ENCODE results near the gene ADAT2.

The ADAT2 gene

GRCh38 chr6:143441680-143442545, 8.6 kb downstream of the ADAT2 start:
- Histone ChIP-seq H3K27me3 (ENCODE audit: control insufficient read depth in 5 of 5, insufficient read depth in 4 of 5, low read length in 5 of 5) (no peaks in the 10 kb centered on the region), H3K9ac (ENCODE audit: low read length in 5 of 5) (no peak overlapping the region), H3K4me3 (ENCODE audit: low read depth in 1 of 5, low read length in 5 of 5) (no peak overlapping the region), H3K4me1 (ENCODE audit: control insufficient read depth in 5 of 5, insufficient read depth in 5 of 5, low read length in 5 of 5) (no peaks in the 10 kb centered on the region), H3K9me3 (ENCODE audit: control insufficient read depth in 5 of 5, low read length in 5 of 5) (no peaks in the 10 kb centered on the region), H3K27ac (ENCODE audit: low read depth, low read length) (no peak overlapping the region), H3K36me3 (ENCODE audit: control insufficient read depth in 5 of 5, insufficient read depth in 5 of 5, low read length in 5 of 5) (peaks cover 0 to 14% (median 0%) of the 10 kb centered on the region in 5 donors)

GRCh38 chr6:143441010-143441409, 9.5 kb downstream of the ADAT2 start:
- H3K9me3 ChIP-seq (ENCODE audit: control insufficient read depth in 5 of 5, low read length in 5 of 5): no peaks in the 10 kb centered on the region
- no peaks in the 10 kb centered on the region for H3K4me1 ChIP-seq (ENCODE audit: control insufficient read depth in 5 of 5, insufficient read depth in 5 of 5, low read length in 5 of 5)
- peaks cover 0 to 19% (median 0%) of the 10 kb centered on the region in 5 donors for H3K36me3 ChIP-seq (ENCODE audit: control insufficient read depth in 5 of 5, insufficient read depth in 5 of 5, low read length in 5 of 5)
- H3K4me3 ChIP-seq (ENCODE audit: low read depth in 1 of 5, low read length in 5 of 5): no peak overlapping the region
- no peak overlapping the region for H3K27ac ChIP-seq (ENCODE audit: low read depth, low read length)
- H3K9ac ChIP-seq (ENCODE audit: low read length in 5 of 5): no peak overlapping the region
- no peaks in the 10 kb centered on the region for H3K27me3 ChIP-seq (ENCODE audit: control insufficient read depth in 5 of 5, insufficient read depth in 4 of 5, low read length in 5 of 5)

- Histone ChIP-seq H3K27ac (ENCODE audit: low read depth, low read length) (no peak overlapping the region), H3K4me3 (ENCODE audit: low read depth in 1 of 5, low read length in 5 of 5) (no peak overlapping the region), H3K4me1 (ENCODE audit: control insufficient read depth in 5 of 5, insufficient read depth in 5 of 5, low read length in 5 of 5) (peaks cover 0 to 3% (median 0%) of the 10 kb centered on the region in 5 donors), H3K27me3 (ENCODE audit: control insufficient read depth in 5 of 5, insufficient read depth in 4 of 5, low read length in 5 of 5) (no peaks in the 10 kb centered on the region), H3K9me3 (ENCODE audit: control insufficient read depth in 5 of 5, low read length in 5 of 5) (no peaks in the 10 kb centered on the region), H3K9ac (ENCODE audit: low read length in 5 of 5) (no peak overlapping the region), H3K36me3 (ENCODE audit: control insufficient read depth in 5 of 5, insufficient read depth in 5 of 5, low read length in 5 of 5) (peaks cover 0 to 14% (median 8%) of the 10 kb centered on the region in 5 donors)
Observed at GRCh38 chr6:143432588-143432987, 17.9 kb downstream of the ADAT2 start.

GRCh38 chr6:143431226-143431625, 19.3 kb downstream of the ADAT2 start:
- no peak overlapping the region for H3K4me3 ChIP-seq (ENCODE audit: low read depth in 1 of 5, low read length in 5 of 5)
- H3K9ac ChIP-seq (ENCODE audit: low read length in 5 of 5): no peak overlapping the region
- no peaks in the 10 kb centered on the region for H3K27me3 ChIP-seq (ENCODE audit: control insufficient read depth in 5 of 5, insufficient read depth in 4 of 5, low read length in 5 of 5)
- peaks cover 0 to 3% (median 0%) of the 10 kb centered on the region in 5 donors for H3K4me1 ChIP-seq (ENCODE audit: control insufficient read depth in 5 of 5, insufficient read depth in 5 of 5, low read length in 5 of 5)
- no peaks in the 10 kb centered on the region for H3K9me3 ChIP-seq (ENCODE audit: control insufficient read depth in 5 of 5, low read length in 5 of 5)
- H3K36me3 ChIP-seq (ENCODE audit: control insufficient read depth in 5 of 5, insufficient read depth in 5 of 5, low read length in 5 of 5): peaks cover 0 to 11% (median 8%) of the 10 kb centered on the region in 5 donors
- H3K27ac ChIP-seq (ENCODE audit: low read depth, low read length): no peak overlapping the region

- H3K27ac ChIP-seq (ENCODE audit: low read depth, low read length): no peak overlapping the region
- H3K4me3 ChIP-seq (ENCODE audit: low read depth in 1 of 5, low read length in 5 of 5): no peak overlapping the region
- H3K9me3 ChIP-seq (ENCODE audit: control insufficient read depth in 5 of 5, low read length in 5 of 5): no peaks in the 10 kb centered on the region
- peaks cover 0 to 3% (median 0%) of the 10 kb centered on the region in 5 donors for H3K4me1 ChIP-seq (ENCODE audit: control insufficient read depth in 5 of 5, insufficient read depth in 5 of 5, low read length in 5 of 5)
- no peak overlapping the region for H3K9ac ChIP-seq (ENCODE audit: low read length in 5 of 5)
- H3K36me3 ChIP-seq (ENCODE audit: control insufficient read depth in 5 of 5, insufficient read depth in 5 of 5, low read length in 5 of 5): peaks cover 0 to 10% (median 8%) of the 10 kb centered on the region in 5 donors
- H3K27me3 ChIP-seq (ENCODE audit: control insufficient read depth in 5 of 5, insufficient read depth in 4 of 5, low read length in 5 of 5): no peaks in the 10 kb centered on the region
Observed at GRCh38 chr6:143429970-143430369, 20.5 kb downstream of the ADAT2 start.

GRCh38 chr6:143427109-143427817, 23.2 kb downstream of the ADAT2 start:
- H3K9me3 ChIP-seq (ENCODE audit: control insufficient read depth in 5 of 5, low read length in 5 of 5): no peaks in the 10 kb centered on the region
- H3K27ac ChIP-seq (ENCODE audit: low read depth, low read length): no peak overlapping the region
- no peaks in the 10 kb centered on the region for H3K27me3 ChIP-seq (ENCODE audit: control insufficient read depth in 5 of 5, insufficient read depth in 4 of 5, low read length in 5 of 5)

GRCh38 chr6:143426026-143426425, 24.5 kb downstream of the ADAT2 start:
- H3K4me1 ChIP-seq (ENCODE audit: control insufficient read depth in 5 of 5, insufficient read depth in 5 of 5, low read length in 5 of 5): peaks cover 0 to 3% (median 0%) of the 10 kb centered on the region in 5 donors
- H3K27ac ChIP-seq (ENCODE audit: low read depth, low read length): no peak overlapping the region
- no peaks in the 10 kb centered on the region for H3K27me3 ChIP-seq (ENCODE audit: control insufficient read depth in 5 of 5, insufficient read depth in 4 of 5, low read length in 5 of 5)
- H3K36me3 ChIP-seq (ENCODE audit: control insufficient read depth in 5 of 5, insufficient read depth in 5 of 5, low read length in 5 of 5): peaks cover 0 to 3% (median 0%) of the 10 kb centered on the region in 5 donors
- no peak overlapping the region for H3K4me3 ChIP-seq (ENCODE audit: low read depth in 1 of 5, low read length in 5 of 5)
- no peak overlapping the region for H3K9ac ChIP-seq (ENCODE audit: low read length in 5 of 5)
- H3K9me3 ChIP-seq (ENCODE audit: control insufficient read depth in 5 of 5, low read length in 5 of 5): no peaks in the 10 kb centered on the region

More at GRCh38 chr6:143427109-143427817, 23.2 kb downstream of the ADAT2 start:
- Histone ChIP-seq H3K4me3 (ENCODE audit: low read depth in 1 of 5, low read length in 5 of 5) (no peak overlapping the region), H3K9ac (ENCODE audit: low read length in 5 of 5) (no peak overlapping the region), H3K36me3 (ENCODE audit: control insufficient read depth in 5 of 5, insufficient read depth in 5 of 5, low read length in 5 of 5) (peaks cover 0 to 8% (median 4%) of the 10 kb centered on the region in 5 donors), H3K4me1 (ENCODE audit: control insufficient read depth in 5 of 5, insufficient read depth in 5 of 5, low read length in 5 of 5) (peaks cover 0 to 3% (median 0%) of the 10 kb centered on the region in 5 donors)

- H3K4me3 ChIP-seq (ENCODE audit: low read depth in 1 of 5, low read length in 5 of 5): no peak overlapping the region
- no peak overlapping the region for H3K9ac ChIP-seq (ENCODE audit: low read length in 5 of 5)
- H3K4me1 ChIP-seq (ENCODE audit: control insufficient read depth in 5 of 5, insufficient read depth in 5 of 5, low read length in 5 of 5): no peaks in the 10 kb centered on the region
- no peaks in the 10 kb centered on the region for H3K9me3 ChIP-seq (ENCODE audit: control insufficient read depth in 5 of 5, low read length in 5 of 5)
- no peaks in the 10 kb centered on the region for H3K36me3 ChIP-seq (ENCODE audit: control insufficient read depth in 5 of 5, insufficient read depth in 5 of 5, low read length in 5 of 5)
- no peak overlapping the region for H3K27ac ChIP-seq (ENCODE audit: low read depth, low read length)
- H3K27me3 ChIP-seq (ENCODE audit: control insufficient read depth in 5 of 5, insufficient read depth in 4 of 5, low read length in 5 of 5): no peaks in the 10 kb centered on the region
Observed at GRCh38 chr6:143419526-143419925, 31.0 kb downstream of the ADAT2 start.

- H3K9me3 ChIP-seq (ENCODE audit: control insufficient read depth in 5 of 5, low read length in 5 of 5): no peaks in the 10 kb centered on the region
- no peaks in the 10 kb centered on the region for H3K36me3 ChIP-seq (ENCODE audit: control insufficient read depth in 5 of 5, insufficient read depth in 5 of 5, low read length in 5 of 5)
- no peaks in the 10 kb centered on the region for H3K27me3 ChIP-seq (ENCODE audit: control insufficient read depth in 5 of 5, insufficient read depth in 4 of 5, low read length in 5 of 5)
- no peak overlapping the region for H3K9ac ChIP-seq (ENCODE audit: low read length in 5 of 5)
- no peak overlapping the region for H3K27ac ChIP-seq (ENCODE audit: low read depth, low read length)
- no peak overlapping the region for H3K4me3 ChIP-seq (ENCODE audit: low read depth in 1 of 5, low read length in 5 of 5)
- no peaks in the 10 kb centered on the region for H3K4me1 ChIP-seq (ENCODE audit: control insufficient read depth in 5 of 5, insufficient read depth in 5 of 5, low read length in 5 of 5)
Observed at GRCh38 chr6:143414769-143415168, 35.7 kb downstream of the ADAT2 start.

GRCh38 chr6:143410859-143411270, 39.6 kb downstream of the ADAT2 start:
- H3K27ac ChIP-seq (ENCODE audit: low read depth, low read length): no peak overlapping the region
- peaks cover 0 to 4% (median 0%) of the 10 kb centered on the region in 5 donors for H3K4me1 ChIP-seq (ENCODE audit: control insufficient read depth in 5 of 5, insufficient read depth in 5 of 5, low read length in 5 of 5)
- H3K36me3 ChIP-seq (ENCODE audit: control insufficient read depth in 5 of 5, insufficient read depth in 5 of 5, low read length in 5 of 5): no peaks in the 10 kb centered on the region
- no peaks in the 10 kb centered on the region for H3K9me3 ChIP-seq (ENCODE audit: control insufficient read depth in 5 of 5, low read length in 5 of 5)
- H3K4me3 ChIP-seq (ENCODE audit: low read depth in 1 of 5, low read length in 5 of 5): no peak overlapping the region
- no peaks in the 10 kb centered on the region for H3K27me3 ChIP-seq (ENCODE audit: control insufficient read depth in 5 of 5, insufficient read depth in 4 of 5, low read length in 5 of 5)
- no peak overlapping the region for H3K9ac ChIP-seq (ENCODE audit: low read length in 5 of 5)
